DMS53 (cell line): ENCODE results near the gene ARHGAP15.

Experiments
- DNase-seq: peaks from one replicate; lab custom pipeline; 2025; lab: John Stamatoyannopoulos, UW

ARHGAP15 gene

DNA sequence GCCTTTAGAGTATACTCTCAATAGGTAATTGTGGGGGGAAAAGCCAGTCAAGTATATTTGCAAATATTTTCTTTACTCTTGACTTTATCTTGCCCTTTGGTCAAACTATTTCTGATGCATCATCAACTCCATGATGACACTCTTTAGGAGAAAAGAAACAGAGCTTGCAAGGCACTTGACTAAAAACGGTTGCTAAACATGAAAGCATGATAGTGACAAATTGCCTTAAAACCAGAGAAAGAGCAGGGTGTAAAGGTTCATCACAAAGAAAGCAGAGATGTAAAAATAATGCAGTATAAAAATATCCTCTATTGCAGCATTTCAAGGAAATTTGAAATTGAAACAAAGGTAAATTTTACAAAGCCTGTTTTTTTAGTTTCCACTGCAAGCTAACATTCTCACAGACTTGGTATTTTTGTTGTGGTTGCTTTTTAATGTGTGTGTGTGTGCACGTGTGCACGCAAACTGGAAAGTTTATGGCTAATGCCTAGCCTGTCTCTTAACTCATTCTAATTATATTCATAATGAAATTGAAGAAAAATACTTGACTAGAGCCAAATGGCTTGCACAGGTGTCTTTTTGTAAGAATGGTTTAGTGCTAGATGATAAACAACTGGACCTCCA lies 503.6 kb downstream of the ARHGAP15 start:
- peak; percentile 72 for DNase-seq

DNA sequence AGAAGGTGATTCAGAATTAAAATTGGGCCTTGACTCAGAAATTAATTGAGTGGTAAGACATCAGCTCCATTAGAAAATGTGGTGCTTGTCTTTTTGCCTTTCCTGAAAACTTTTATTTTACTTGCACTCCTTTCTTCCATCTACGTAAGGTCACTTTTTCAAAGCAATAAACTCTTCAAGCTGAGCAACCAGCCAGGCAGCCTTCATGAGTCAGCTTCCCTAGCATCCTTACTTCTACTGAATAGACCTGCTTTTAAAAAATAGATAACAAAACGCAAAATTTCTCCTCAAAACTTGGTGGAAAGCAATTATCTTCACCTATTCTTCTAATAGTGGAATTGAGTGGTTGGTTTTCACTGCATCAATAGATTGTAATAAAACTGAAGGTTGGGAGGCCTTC lies 504.2 kb downstream of the ARHGAP15 start:
- peak; percentile 21 for DNase-seq

DNA sequence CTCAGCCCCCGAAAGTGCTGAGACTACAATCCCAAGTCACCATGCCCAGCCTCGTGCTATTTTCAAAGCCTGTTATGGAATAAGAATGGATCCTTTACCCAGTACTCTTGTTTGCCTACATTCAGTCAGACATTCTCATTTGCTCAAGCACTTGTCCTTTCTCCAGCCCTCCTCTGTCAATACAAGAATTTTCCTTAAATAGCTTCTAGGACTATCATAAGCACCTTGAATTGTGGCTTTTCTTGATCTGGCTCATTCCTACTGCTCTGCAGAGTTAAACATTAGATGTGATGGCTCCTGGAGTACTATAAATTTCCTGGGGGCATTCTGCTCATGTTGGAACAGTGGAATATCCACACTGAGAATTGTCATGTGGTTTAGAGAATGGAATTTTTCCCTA lies 506.1 kb downstream of the ARHGAP15 start:
- DNase-seq: peak; percentile 13

DNA sequence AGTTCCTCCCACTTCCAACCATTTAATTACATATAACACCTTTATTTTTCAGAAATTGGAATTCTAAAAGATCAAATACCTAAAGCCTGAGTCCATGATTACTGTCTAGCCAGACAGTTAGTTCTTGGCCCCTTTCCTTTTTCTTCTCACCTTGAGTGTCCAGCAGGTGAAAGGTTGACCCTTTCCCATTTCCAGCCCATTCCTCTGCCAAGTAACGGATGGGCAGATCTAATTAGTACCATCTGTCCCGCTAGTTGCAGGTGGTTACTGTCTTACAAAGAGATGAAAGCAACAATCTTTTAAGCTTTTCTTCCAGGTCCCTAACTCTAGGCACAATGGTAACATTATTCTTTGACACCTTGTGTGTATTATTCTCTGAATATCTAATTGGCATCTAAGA lies 506.7 kb downstream of the ARHGAP15 start:
- DNase-seq: no peak

DNA sequence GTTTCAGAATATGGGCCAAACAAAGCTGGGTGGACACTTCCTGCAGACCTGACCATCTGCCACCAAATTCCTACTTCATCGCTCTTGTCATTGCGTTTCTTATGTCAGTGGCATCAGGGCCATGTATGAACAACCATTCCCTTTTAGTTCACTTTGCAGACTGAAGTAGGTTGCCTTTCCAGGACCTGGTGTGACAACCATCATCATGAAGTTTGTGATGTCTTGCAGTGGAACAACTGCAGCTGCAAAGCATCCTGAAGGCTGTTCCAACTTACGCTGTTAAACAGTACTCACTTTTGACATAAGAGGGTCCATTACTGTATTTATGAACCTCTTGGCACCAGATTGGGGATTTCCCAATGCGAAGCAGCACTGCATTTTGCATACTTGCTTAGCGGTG lies 511.6 kb downstream of the ARHGAP15 start:
- DNase-seq: no peak

DNA sequence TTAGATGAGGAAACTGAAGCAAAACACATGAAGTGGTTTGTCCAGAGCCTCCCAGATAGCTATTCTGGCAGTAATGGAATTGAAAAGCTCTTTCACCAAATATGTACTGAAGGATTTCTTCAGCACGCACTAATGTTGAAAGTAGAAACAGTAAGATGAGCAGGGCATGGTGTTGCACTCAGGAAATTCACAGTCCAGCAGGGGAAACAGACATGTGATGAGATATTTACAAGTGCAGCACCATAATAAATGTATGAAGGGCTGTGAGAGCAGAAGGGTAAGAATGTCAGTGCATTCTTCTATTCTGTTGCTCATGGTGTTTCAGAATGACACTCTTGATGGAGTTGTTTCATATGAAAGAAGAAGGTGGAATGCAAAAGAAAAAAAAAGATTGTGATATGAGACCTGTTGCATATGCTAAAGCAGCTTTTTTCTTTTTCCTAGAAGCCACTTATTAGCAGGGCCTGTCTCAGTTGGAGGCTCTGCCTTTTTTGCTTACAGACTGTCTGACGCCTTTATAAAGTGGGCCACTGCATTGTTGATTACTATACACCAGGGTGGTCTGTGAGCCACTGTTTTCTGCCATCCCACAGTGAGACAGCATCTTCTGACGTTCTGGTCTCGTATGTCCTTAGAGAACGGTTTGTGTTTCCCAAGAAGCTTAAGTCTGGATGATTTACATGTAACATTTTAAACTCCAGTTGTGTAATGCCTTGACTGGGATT lies 516.9 kb downstream of the ARHGAP15 start:
- DNase-seq: no peak

DNA sequence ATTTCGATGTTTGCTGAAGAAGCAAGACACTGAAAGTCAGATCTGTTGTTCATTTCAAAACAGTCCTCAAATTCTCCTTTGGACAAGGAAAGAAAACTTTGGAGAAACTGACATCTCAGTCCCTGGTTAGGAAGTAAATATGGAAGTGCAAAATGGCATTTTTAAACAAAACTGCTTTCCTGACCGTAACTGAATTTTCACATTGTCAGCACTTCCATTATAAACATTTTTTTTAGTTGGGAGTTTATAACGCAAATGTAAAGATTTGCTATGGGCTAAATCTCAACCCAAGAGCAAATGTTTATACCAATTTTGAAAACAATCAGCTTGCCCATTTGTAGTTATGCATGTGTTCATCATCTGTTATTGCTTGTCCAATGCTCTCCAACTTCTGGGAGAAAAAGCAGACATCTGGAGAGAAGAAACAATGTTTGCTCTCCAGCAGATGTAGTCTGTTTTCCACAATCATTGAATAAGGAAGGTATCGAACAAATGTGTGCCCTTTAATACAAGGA lies 520.1 kb downstream of the ARHGAP15 start:
- no peak for DNase-seq

DNA sequence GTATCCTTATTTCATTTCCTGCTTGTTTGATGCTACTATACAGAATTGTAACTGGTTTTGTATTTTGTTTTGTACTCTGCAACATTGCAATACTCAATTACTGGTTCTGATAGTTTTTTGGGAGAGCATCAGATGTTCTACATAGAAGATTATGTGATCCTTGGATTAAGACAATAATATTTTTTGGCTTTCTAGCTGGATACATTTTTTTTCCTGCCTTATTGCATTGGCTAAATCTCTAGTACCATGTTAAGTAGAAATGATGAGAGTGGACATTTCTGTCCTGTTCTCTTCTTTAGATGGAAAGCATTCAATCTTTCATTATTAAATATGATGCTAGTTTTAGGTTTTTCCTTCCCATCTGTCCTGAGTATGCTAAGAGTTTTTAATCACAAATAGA lies 523.5 kb downstream of the ARHGAP15 start:
- no peak for DNase-seq

DNA sequence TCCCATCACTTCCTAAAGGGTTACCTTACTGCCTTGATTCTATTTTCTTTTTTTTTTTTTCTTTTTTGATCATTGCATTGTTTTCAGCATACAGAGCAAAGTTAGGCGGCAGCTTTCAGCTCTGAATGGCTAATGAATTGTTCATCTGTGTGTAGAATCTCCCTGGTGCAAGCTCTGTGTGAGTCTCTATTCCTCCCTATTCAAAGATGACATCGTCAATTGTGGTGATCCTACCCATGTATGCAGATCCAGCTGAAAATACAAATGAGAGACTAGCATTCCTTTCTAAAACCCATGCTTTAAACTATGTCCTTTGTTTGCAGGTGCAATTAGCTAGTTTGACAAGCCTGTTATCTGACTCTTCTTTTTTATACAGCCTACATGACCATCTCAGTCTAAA lies 539.0 kb downstream of the ARHGAP15 start:
- no peak for DNase-seq

DNA sequence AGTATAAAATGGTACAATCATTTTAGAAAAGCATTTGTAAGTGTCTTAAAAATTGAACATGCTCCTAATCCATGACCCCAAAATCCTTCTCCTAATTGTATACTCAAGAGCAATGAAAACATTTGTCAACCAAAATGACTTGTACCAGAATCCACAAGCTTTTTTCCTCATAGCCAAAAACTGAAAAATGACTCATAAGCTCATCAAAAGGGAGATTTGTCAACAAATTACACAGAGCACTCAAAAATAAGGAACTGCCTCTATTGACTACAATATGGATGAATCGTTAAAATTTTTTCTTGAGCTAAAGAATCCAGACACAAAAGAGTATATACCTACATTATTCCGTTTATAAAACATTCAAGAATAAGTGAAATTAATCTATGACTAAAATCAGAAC lies 544.8 kb downstream of the ARHGAP15 start:
- no peak for DNase-seq

DNA sequence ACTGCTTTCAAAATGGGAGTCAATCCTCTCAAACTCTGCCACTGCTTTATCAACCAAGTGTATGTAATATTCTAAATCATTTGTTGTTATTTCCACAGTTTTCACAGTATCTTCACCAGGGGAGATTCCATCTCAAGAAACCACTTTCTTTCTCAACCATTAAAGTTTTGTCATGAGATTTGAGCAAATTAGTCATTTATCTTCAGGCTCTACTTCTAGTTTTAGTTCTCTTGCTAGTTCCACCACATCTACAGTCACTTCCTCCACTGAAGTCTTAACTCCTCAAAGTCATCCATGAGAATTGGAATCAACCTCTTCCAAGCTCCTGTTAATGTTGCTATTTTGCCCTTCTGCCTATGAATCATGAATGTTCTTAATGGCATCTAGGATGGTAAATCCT lies 545.8 kb downstream of the ARHGAP15 start:
- no peak for DNase-seq

DNA sequence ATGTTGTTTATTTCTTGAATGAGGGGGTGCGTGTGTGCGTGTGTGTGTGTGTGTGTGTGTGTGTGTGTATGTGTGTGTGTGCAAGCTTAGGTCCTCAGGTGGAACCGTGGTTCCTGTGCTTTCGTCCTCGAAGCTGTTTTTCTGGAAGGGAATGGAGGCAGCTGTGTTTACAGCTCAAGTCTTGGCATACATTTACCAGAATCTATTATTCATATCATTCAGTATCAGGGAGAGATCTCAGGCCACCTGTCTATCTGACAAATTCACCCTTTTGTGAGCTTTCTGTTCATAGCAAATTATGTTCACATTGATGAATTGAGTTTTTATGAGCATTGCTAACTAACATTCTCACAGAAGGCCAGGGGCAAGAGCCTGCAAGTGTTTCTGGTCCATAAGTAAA lies 550.4 kb downstream of the ARHGAP15 start:
- DNase-seq: peak; percentile 53

DNA sequence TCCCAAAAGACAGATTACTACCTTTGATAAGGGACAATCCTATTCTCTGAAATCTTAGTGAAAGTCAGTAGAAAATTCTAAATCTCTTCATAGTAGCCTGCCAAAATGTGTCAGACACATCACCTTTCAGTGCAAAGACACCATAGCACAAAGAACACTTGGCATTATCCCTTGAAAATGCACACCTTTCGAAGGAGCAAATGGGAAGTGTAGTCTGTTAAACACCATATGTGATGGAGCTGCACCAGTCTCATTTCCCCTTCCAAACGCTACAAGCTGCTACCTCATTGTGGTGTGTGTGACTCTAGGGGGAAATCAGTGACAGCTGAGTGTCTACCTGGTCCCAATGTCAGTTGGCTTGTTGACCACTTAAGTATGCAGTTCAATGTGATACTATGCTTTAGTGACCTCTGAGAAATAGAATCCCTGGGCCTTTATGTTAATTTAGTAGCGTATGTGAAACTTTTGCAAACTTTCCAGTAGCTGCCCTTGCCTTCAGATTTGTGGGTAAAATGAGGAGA lies 551.7 kb downstream of the ARHGAP15 start:
- no peak for DNase-seq

DNA sequence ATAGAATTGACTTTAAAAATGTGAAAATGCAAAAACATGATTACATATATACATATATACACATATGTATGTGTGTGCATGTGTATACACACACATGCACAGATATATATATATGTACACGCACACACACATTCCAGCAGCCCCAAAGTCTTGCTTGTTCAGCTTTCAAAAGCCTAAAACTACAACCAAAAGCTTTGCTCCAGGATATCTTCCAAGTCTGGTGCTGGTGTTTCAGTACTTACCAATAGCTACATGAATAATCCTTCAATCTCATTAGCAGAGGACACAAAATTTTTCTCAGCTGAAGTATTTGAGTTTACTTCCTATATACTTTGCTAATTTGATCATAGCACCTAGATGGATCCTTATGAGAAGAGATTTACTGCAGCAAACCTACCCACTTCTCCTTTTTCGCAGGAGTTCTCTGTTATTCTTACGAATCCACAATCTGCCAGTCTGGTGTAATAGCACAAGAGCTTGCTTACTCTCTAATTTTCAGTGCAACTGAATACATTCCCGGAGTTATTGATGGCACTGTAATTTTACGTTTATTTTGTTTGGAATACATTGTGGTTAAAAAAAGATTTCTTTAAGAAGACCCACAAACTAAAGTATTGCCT lies 553.3 kb downstream of the ARHGAP15 start:
- no peak for DNase-seq

DNA sequence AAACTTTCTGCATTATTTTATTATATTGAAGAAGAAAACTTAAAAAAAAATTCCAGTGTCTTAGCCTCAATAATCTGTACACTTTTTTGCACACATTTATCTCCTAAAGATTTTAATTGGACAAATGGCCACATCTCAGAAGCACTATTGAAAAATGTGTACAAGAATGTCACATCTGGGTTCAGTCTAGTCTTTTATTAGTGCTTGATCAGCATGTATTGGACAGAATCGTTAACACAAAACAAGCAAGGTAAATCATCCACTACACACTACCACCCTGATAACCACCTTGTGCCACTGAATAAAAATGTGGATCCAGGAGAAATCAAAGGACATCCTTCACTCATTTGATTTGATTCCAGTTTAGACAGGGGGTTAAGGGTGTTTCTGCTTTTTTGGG lies 554.8 kb downstream of the ARHGAP15 start:
- no peak for DNase-seq

DNA sequence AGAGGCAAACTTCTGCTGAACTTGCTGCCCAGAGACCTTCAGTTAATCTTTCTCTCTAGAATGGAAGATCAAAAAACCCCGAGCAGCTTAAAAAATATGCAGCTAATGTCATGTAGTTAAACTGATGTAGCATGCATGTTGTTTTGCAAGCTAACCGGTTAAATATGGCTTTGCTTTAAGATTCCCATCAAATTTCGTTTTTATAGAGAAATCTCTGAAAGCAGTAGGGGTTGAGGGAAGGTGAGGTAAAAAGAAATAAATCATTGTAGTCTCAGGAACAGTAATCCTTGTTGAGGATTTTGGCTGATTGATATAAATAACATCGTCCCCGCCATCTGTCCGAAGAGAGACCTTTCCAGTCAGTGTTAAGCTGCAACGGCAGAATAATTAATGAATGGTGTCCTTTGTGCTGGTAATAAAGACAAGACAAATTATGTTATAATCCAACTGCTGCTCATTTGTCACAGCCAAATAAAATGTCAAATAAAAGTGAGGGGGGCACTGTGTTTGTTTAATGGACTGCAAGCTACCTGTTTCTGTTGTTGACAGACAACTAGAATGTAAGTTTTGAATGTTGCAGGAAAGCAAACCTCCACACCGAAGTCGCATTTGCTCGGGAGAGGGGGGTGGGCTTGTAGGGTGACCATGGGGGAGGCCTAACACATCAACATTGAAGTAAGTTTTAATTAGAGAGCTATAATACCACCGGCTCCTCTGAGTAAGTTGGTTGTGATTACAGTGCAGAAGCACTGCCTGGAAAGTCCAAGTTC lies 555.5 kb downstream of the ARHGAP15 start:
- no peak for DNase-seq

DNA sequence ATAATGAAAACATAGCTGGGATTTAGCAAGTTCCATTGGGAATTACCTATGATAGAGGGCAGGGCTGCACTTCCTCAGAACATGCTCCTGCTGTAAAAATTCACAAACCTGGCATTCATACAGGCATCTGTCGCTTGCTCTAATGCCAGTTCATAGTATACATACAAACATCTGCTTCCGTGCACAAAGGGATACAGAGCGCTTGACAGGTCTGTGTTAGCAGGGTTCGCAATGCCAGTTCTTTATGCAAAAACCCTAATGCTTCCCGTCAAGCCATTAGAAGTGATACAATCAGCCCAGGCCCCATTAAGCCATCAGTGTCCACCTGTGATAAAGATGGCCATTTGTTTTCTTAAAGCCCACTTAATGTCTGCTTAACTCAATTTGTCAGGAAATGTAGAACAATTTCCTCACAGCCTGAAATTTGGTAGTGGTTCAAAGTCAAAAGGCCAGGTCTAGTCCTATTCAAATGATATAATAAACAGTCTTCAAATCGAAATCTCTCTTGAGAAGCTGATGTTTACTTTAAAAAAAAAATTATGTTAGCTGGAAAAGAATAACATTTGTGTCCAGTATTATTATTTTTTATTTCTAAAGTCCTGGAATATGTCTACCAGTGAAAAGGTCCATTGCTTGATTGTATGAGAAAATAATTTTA lies 556.3 kb downstream of the ARHGAP15 start:
- DNase-seq: no peak

DNA sequence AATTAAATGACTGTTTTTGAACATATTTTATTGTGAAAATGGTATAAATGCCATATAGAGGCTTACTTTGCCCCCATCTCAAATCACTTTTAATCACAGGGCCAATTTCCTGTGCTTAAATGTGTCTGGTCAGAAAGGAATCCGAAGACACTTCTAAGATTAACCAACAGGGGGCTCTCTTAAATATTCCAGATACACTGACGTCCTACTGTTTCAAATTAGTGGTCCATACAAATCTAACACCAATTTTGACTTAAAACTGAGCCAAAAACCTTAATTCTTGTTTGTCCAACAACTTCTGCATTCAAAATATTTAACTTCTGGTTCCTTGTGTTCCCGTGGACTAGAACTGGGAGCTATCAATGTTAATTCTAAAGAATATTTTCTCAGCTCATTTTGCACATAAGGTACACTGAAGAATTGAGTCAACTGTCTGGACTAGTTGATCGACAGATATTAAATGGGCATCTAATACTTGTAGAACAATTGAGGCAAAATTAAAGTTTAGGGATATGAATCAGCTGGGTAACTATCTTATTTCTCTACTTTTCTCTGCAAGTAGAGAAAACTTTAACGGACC lies 557.5 kb downstream of the ARHGAP15 start:
- peak; percentile 42 for DNase-seq

DNA sequence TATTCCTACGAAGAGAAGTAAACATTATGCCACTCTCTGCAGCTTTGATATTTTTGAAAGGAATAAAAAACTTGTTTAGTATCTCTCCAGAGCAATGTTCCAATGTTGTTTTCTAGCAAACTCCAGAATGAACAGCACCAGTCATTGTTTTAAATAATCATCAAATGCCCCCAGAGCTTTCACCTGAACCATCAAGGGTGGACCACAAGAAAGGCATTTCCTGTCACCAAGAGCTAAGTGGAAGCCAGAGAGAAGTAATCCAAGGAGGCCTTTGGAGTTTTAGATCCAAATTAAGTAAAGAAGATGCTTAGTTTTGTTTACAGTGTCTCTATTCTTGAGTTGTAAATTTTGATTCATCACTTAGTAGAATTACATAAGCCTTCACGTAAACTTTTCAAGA lies 559.0 kb downstream of the ARHGAP15 start:
- no peak for DNase-seq

DNA sequence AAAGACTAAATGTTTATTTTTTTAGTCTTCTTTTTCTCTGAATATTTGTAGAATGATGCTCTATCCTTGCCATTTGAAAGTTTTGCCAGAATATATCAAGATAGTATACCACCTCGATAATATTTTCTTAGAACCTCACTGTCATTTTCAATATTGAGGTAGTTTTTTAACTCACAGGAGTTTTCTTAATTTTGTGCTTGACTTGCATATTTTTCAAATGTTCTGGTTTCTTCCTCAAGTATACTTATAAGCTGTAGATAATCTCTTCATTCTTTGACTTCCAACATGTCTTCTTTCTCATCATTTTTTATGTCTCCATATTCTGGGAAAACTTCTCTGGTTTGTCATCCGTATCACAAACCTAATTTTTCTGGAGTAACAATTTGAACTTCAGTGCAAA lies 559.6 kb downstream of the ARHGAP15 start:
- no peak for DNase-seq

DNA sequence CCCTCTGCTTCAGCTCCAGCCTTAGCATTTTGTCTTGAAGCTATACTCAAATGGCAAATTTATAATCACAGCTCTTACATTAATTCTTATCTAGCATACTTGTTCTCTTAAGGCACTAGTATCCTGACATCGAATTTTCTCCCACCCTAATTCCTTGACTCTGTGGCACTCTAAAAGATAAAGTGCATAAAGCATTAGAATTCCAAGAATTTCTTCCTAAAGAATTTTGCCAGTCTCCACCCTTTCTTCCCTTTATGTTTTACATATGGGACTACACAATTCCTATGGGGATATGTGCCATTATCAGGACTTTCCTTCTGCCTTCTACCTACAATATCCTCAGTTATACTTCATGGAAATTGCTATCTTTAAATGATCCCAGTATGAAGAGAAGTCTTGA lies 560.3 kb downstream of the ARHGAP15 start:
- no peak for DNase-seq
